ENCODE measurements around the gene ARRB2. TPM values are rescaled to one million over a fixed set of nuclear protein-coding genes. Genes with fewer than 3 reads are reported as not detected.
A peak's percentile ranks its signal among the peaks of the same experiment; 100 is the strongest.

The ARRB2 gene
- total RNA-seq, 1 donor from 2014 or later: 2.7 TPM

GRCh38 chr17:4753392-4753791 lies 43.0 kb downstream of the ARRB2 start:
- no peak for DNase-seq (ENCODE audit: low read depth)

DNA sequence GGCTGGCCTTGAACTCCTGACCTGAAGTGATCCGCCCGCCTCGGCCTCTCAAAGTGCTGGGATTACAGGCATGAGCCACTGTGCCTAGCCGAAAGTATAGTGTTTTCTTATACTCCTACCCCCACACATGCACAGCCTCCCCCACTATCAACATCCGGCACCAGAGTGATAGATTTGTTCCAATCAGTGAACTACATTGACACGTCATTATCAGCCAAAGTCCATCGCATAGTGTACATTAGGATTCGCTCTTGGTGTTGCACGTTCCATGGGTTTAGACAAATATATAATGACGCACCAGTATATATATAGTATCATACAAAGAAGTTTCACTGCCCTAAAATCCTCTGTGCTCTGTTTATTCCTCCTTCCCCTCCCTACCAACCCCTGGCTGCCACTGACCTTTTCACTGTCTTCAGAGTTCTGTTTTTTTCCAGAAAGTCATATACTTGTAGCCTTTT lies 49.4 kb downstream of the ARRB2 start:
- DNase-seq (ENCODE audit: low read depth): no peak

DNA sequence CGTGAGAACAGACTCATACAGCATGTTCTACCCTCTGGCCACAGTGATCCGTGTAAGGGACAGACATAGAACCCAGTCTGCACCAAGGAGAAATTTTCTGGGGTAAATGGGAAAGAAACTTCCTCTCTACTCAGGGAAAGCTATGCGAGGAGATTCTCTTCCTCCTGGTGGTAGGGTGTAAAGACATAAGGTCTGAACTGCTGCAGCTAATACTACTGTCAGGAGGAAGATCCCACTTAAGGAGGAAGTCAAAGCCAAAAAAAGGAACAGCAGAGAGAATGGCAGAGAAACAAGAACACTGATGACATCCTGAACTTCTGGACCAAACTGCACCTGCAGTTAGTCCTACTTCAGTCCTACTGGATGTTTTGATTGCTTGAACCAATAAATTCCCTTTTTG lies 54.2 kb downstream of the ARRB2 start:
- no peak for DNase-seq (ENCODE audit: low read depth)

- DNase-seq (ENCODE audit: low read depth): no peak
Measured at GRCh38 chr17:4766201-4766600, 55.8 kb downstream of the ARRB2 start.

DNA sequence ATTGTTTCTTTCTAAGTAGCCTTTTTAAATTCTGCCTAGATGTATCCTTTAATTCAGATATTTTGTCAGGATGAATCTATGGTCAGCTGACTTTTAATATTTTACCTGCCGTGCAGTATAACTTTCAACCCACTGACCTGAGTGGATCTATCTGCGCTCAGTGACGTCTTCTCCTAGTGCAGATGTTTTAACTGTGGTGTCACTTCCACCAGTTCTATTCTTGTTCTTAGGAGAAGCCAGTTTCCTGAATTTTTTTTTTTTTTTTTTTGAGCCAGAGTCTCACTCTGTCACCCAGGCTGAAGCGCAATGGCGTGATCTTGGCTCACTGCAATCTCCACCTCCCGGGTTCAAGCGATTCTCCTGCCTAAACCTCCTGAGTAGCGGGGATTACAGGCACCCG lies 56.3 kb downstream of the ARRB2 start:
- no peak for DNase-seq (ENCODE audit: low read depth)

DNA sequence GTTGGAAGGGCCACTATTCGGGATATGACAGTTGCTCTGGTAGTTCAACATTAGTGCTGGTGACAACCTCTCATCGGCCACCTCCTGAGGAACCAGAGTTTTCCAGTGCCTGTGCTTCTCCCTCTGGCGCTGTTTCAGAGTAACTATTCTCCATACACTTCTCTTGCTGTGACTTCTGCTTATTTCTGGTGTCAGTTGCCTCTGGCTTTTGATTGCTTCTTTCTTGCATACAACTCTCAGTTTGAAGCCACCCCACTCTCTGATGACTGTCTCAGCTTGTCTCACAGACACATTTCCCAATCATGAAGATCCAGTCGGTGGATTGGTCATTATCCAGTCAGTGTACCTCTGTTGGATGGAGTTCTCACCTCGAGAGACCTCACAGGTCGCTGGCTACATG lies 57.9 kb downstream of the ARRB2 start:
- no peak for DNase-seq (ENCODE audit: low read depth)

GRCh38 chr17:4769628-4770027 lies 59.2 kb downstream of the ARRB2 start:
- DNase-seq (ENCODE audit: low read depth): peak; percentile 22

Other genes with a start within 250 kb of the ARRB2 start
- gene SPNS2, start 211.8 kb upstream of the ARRB2 start, total RNA-seq: 151 and 225 TPM in 2 replicates
- gene MYBBP1A, start 155.2 kb upstream of the ARRB2 start, total RNA-seq: 33.5 and 44.5 TPM in 2 replicates
- 0.05 TPM in 1 of 2 replicates, not detected in the other for gene GGT6, start 150.1 kb upstream of the ARRB2 start, total RNA-seq
- gene SMTNL2, start 126.1 kb upstream of the ARRB2 start, total RNA-seq: under 0.01 and 16.1 TPM in 2 replicates
- not detected in 2 replicates for gene ALOX15, start 69.0 kb upstream of the ARRB2 start, total RNA-seq
- 16.0 and 31.7 TPM in 2 replicates for gene PELP1, start 6.5 kb upstream of the ARRB2 start, total RNA-seq
- gene MED11, start 20.8 kb downstream of the ARRB2 start, total RNA-seq: 17.4 and 20.6 TPM in 2 replicates
- 0.30 and 1.0 TPM in 2 replicates for gene ZMYND15, start 29.2 kb downstream of the ARRB2 start, total RNA-seq
- 36.2 and 48.6 TPM in 2 replicates for gene CXCL16, start 29.3 kb downstream of the ARRB2 start, total RNA-seq
- not detected in 2 replicates for gene TM4SF5, start 61.3 kb downstream of the ARRB2 start, total RNA-seq
- gene VMO1, start 75.7 kb downstream of the ARRB2 start, total RNA-seq: not detected in 2 replicates
- not detected in 2 replicates for gene GLTPD2, start 78.3 kb downstream of the ARRB2 start, total RNA-seq
- gene PSMB6, start 85.5 kb downstream of the ARRB2 start, total RNA-seq: 79.0 and 204 TPM in 2 replicates
- 16.0 and 21.3 TPM in 2 replicates for gene PLD2, start 96.5 kb downstream of the ARRB2 start, total RNA-seq
- gene MINK1, start 122.7 kb downstream of the ARRB2 start, total RNA-seq: 20.8 and 84.6 TPM in 2 replicates
- 1.7 and 4.2 TPM in 2 replicates for gene C17orf107, start 188.9 kb downstream of the ARRB2 start, total RNA-seq
- 0.25 and 0.35 TPM in 2 replicates for gene CHRNE, start 192.5 kb downstream of the ARRB2 start, total RNA-seq
- gene GP1BA, start 221.6 kb downstream of the ARRB2 start, total RNA-seq: not detected in 2 replicates
- 40.1 and 56.2 TPM in 2 replicates for gene SLC25A11, start 229.4 kb downstream of the ARRB2 start, total RNA-seq
- 16.1 and 43.6 TPM in 2 replicates for gene RNF167, start 229.6 kb downstream of the ARRB2 start, total RNA-seq
- gene PFN1, start 237.9 kb downstream of the ARRB2 start, total RNA-seq: 549 and 701 TPM in 2 replicates
- 5.3 and 6.6 TPM in 2 replicates for gene ENO3, start 240.5 kb downstream of the ARRB2 start, total RNA-seq

Measured in renal cortical epithelial cell (primary cell).